NCI-H187 treated with DMSO at 0.1 percent for 48 hours (cell line): ENCODE data around the gene RARA.

Source experiments
- DNase-seq: peaks from one replicate; lab custom pipeline; 2025; lab: John Stamatoyannopoulos, UW

Gene RARA

GRCh38 chr17:40329839-40330794 lies 21.1 kb downstream of the RARA start:
- DNase-seq = no peak

- no peak for DNase-seq
Observed at GRCh38 chr17:40330850-40331470, 22.0 kb downstream of the RARA start.

GRCh38 chr17:40331743-40332641 lies 23.0 kb downstream of the RARA start:
- no peak for DNase-seq

GRCh38 chr17:40333781-40334448 lies 24.9 kb downstream of the RARA start:
- DNase-seq = no peak

- no peak for DNase-seq
Observed at GRCh38 chr17:40335620-40336019, 26.6 kb downstream of the RARA start.

- no peak for DNase-seq
Observed at GRCh38 chr17:40337351-40337750, 28.4 kb downstream of the RARA start.

GRCh38 chr17:40338058-40338457 lies 29.1 kb downstream of the RARA start:
- no peak for DNase-seq

GRCh38 chr17:40338941-40339649 lies 30.1 kb downstream of the RARA start:
- DNase-seq = no peak

- DNase-seq = no peak
Observed at GRCh38 chr17:40340327-40340726, 31.3 kb downstream of the RARA start.

- DNase-seq = no peak
Observed at GRCh38 chr17:40340880-40341807, 32.2 kb downstream of the RARA start.

GRCh38 chr17:40341808-40342503 lies 33.0 kb downstream of the RARA start:
- no peak for DNase-seq

GRCh38 chr17:40342504-40343218 lies 33.7 kb downstream of the RARA start:
- no peak for DNase-seq

GRCh38 chr17:40343219-40344119 lies 34.5 kb downstream of the RARA start:
- DNase-seq = no peak

- no peak for DNase-seq
Observed at GRCh38 chr17:40344421-40345160, 35.6 kb downstream of the RARA start.

GRCh38 chr17:40345161-40345993 lies 36.4 kb downstream of the RARA start:
- no peak for DNase-seq
